SK-N-SH treated with all-trans-retinoic acid at 6 μM for 48 hours (cell line): Measurements from ENCODE around the gene MRRF.

Source experiments
- ATAC-seq: fragments of 200-7000 bp; cut with Tn5 transposase; 3 replicates; pipeline ENCODE4 v1.9.1; 2020; ENCODE audit warnings: mild to moderate bottlenecking, moderate library complexity
- ARNTL ChIP-seq: fragments of 450-650 bp; formaldehyde crosslinking; IDR thresholded peaks from 2 replicates; pipeline ENCODE4 v1.5.0; 2020; ENCODE audit warnings: low read depth, mild to moderate bottlenecking, moderate library complexity, borderline replicate concordance
- CSDC2 ChIP-seq: fragments of 250-450 bp; sonication (Bioruptor Pico); IDR thresholded peaks from 2 replicates; pipeline ENCODE4 v1.5.0; 2020; ENCODE audit warnings: mild to moderate bottlenecking, moderate library complexity
- GLIS3 ChIP-seq: fragments of 250-450 bp; sonication (Bioruptor Pico); IDR thresholded peaks from 2 replicates; pipeline ENCODE4 v1.5.0; 2020; ENCODE audit warnings: mild to moderate bottlenecking, moderate library complexity
- ISL1 ChIP-seq: fragments of 250-450 bp; sonication (Bioruptor Pico); IDR thresholded peaks from 2 replicates; pipeline ENCODE4 v2.1.2; 2022; ENCODE audit warnings: mild to moderate bottlenecking, moderate library complexity
- OSR1 ChIP-seq: fragments of 250-450 bp; sonication (Bioruptor Pico); IDR thresholded peaks from 2 replicates; pipeline ENCODE4 v1.8.0; 2022; ENCODE audit warnings: moderate library complexity, mild to moderate bottlenecking, inconsistent platforms
- PATZ1 ChIP-seq: fragments of 250-450 bp; sonication (Bioruptor Pico); IDR thresholded peaks from 2 replicates; pipeline ENCODE4 v1.8.0; 2020; ENCODE audit warnings: mild to moderate bottlenecking, moderate library complexity, borderline replicate concordance
- POU6F1 ChIP-seq: fragments of 250-450 bp; sonication (Bioruptor Pico); IDR thresholded peaks from 2 replicates; pipeline ENCODE4 v1.8.0; 2021; ENCODE audit warnings: low read depth, mild to moderate bottlenecking, moderate library complexity, borderline replicate concordance
- PPARA ChIP-seq: fragments of 250-450 bp; sonication (Bioruptor Pico); IDR thresholded peaks from 2 replicates; pipeline ENCODE4 v1.5.0; 2020; ENCODE audit warnings: mild to moderate bottlenecking, borderline replicate concordance
- RARB ChIP-seq: fragments of 250-450 bp; sonication (Bioruptor Pico); IDR thresholded peaks from 2 replicates; pipeline ENCODE4 v1.8.0; 2021; ENCODE audit warnings: mild to moderate bottlenecking, moderate library complexity
- SNAI2 ChIP-seq: fragments of 250-450 bp; sonication (Bioruptor Pico); IDR thresholded peaks from 2 replicates; pipeline ENCODE4 v1.5.0; 2020; ENCODE audit warnings: mild to moderate bottlenecking, moderate library complexity
- TOX ChIP-seq: fragments of 250-450 bp; sonication (Bioruptor Pico); IDR thresholded peaks from 2 replicates; pipeline ENCODE4 v1.8.0; 2021; ENCODE audit warnings: mild to moderate bottlenecking, moderate library complexity, borderline replicate concordance
- ZFP3 ChIP-seq: fragments of 250-450 bp; sonication (Bioruptor Pico); IDR thresholded peaks from 2 replicates; pipeline ENCODE4 v1.5.0; 2020; ENCODE audit warnings: mild to moderate bottlenecking, moderate library complexity
- ZFP30 ChIP-seq: fragments of 450-650 bp; formaldehyde crosslinking; IDR thresholded peaks from 2 replicates; pipeline ENCODE4 v1.5.0; 2022; ENCODE audit warnings: mild to moderate bottlenecking, moderate library complexity
- ZNF565 ChIP-seq: fragments of 450-650 bp; formaldehyde crosslinking; conservative IDR thresholded peaks from 2 replicates; pipeline ENCODE4 v1.5.0; 2020; ENCODE audit warnings: low read depth, mild to moderate bottlenecking, moderate library complexity
- ZNF8 ChIP-seq: fragments of 450-650 bp; formaldehyde crosslinking; IDR thresholded peaks from 2 replicates; pipeline ENCODE4 v1.5.0; 2020; ENCODE audit warnings: mild to moderate bottlenecking, moderate library complexity
- TF ChIP-seq, protein P1 (sequence below): fragments of 250-450 bp; sonication (Bioruptor Pico); IDR thresholded peaks from 2 replicates; pipeline ENCODE4 v1.5.0; 2020; ENCODE audit warnings: mild to moderate bottlenecking, moderate library complexity
- TF ChIP-seq, protein P2 (sequence below): fragments of 250-450 bp; sonication (Bioruptor Pico); IDR thresholded peaks from 2 replicates; pipeline ENCODE4 v1.5.1; 2020; ENCODE audit warnings: low read depth, mild to moderate bottlenecking, moderate library complexity
- TF ChIP-seq, protein P3 (sequence below): fragments of 250-450 bp; sonication (Bioruptor Pico); IDR thresholded peaks from 2 replicates; pipeline ENCODE4 v1.5.1; 2021; ENCODE audit warnings: mild to moderate bottlenecking, moderate library complexity

MRRF gene

DNA sequence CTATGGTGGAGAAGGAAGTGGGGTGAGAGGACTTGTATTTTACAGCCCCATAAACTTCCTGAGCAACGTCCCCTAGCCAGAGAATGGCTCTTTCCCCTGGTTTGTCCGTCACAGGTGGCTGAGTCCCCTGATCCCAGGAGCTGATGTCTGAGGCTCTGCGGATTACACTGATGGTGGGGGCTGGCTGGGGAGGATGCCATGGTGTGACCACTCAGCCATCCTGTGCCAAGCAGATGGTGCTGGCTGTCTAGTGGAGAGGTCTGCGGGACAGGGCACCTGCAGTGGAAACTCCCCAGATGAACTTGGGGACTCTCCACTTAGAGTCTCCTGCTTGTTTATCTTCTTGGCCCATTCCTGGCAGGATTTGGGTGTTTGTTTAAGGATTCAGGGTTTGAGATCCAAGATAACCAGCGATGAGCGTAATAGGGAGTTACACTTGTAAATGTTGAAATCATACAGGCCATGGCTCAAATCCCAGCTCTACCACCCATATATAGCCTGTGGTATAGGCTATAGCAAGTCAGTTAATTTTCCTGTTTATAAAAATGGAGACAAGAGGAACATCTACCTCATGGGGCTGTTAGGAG, 101.5 kb downstream of the MRRF start:
- no peak for TF ChIP-seq GLIS3 (CRISPR knock-in tag)
- TF ChIP-seq, protein P1, sequence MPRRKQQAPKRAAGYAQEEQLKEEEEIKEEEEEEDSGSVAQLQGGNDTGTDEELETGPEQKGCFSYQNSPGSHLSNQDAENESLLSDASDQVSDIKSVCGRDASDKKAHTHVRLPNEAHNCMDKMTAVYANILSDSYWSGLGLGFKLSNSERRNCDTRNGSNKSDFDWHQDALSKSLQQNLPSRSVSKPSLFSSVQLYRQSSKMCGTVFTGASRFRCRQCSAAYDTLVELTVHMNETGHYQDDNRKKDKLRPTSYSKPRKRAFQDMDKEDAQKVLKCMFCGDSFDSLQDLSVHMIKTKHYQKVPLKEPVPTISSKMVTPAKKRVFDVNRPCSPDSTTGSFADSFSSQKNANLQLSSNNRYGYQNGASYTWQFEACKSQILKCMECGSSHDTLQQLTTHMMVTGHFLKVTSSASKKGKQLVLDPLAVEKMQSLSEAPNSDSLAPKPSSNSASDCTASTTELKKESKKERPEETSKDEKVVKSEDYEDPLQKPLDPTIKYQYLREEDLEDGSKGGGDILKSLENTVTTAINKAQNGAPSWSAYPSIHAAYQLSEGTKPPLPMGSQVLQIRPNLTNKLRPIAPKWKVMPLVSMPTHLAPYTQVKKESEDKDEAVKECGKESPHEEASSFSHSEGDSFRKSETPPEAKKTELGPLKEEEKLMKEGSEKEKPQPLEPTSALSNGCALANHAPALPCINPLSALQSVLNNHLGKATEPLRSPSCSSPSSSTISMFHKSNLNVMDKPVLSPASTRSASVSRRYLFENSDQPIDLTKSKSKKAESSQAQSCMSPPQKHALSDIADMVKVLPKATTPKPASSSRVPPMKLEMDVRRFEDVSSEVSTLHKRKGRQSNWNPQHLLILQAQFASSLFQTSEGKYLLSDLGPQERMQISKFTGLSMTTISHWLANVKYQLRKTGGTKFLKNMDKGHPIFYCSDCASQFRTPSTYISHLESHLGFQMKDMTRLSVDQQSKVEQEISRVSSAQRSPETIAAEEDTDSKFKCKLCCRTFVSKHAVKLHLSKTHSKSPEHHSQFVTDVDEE (CRISPR knock-in tag), result no peak
- TF ChIP-seq ZNF565, result no peak
- TF ChIP-seq CSDC2, result no peak
- TF ChIP-seq OSR1 (CRISPR knock-in tag), result no peak
- no peak for TF ChIP-seq TOX (CRISPR knock-in tag)
- no peak for ATAC-seq

DNA sequence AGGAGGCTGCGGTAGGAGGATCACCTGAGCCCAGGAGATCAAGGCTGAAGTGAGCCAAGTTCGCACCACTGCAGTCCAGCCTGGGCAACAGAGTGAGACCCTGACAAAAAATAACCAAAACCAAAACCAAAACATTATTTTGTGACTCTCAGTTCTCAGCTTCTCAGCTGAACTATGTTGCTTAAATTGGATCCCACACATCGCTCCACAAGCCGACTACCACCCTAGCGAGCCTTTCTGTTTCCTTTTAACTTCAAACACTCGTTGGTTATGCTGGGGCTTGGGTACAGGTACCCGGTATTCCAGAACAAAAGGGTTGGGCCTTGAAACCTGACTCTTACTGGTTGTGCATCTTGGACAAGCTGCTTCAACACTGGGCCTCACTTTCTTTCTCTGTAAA, 102.4 kb downstream of the MRRF start:
- ATAC-seq, result no peak
- TF ChIP-seq ZNF565 (no peak), TOX (CRISPR knock-in tag) (no peak), CSDC2 (no peak), PATZ1 (CRISPR knock-in tag) (no peak), ZFP3 (CRISPR knock-in tag) (no peak), OSR1 (CRISPR knock-in tag) (no peak), GLIS3 (CRISPR knock-in tag) (no peak), RARB (CRISPR knock-in tag) (no peak)

- ATAC-seq, result no peak
- TF ChIP-seq, protein P2, sequence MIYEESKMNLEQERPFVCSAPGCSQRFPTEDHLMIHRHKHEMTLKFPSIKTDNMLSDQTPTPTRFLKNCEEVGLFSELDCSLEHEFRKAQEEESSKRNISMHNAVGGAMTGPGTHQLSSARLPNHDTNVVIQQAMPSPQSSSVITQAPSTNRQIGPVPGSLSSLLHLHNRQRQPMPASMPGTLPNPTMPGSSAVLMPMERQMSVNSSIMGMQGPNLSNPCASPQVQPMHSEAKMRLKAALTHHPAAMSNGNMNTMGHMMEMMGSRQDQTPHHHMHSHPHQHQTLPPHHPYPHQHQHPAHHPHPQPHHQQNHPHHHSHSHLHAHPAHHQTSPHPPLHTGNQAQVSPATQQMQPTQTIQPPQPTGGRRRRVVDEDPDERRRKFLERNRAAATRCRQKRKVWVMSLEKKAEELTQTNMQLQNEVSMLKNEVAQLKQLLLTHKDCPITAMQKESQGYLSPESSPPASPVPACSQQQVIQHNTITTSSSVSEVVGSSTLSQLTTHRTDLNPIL (CRISPR knock-in tag), result no peak
- TF ChIP-seq ISL1 (CRISPR knock-in tag), result no peak
- no peak for TF ChIP-seq OSR1 (CRISPR knock-in tag)
- no peak for TF ChIP-seq PPARA
- TF ChIP-seq POU6F1 (CRISPR knock-in tag), result no peak
- TF ChIP-seq TOX (CRISPR knock-in tag), result no peak
- no peak for TF ChIP-seq ZNF8 (CRISPR knock-in tag)
- TF ChIP-seq ZNF565, result no peak
- TF ChIP-seq ZFP30 (CRISPR knock-in tag), result no peak
- TF ChIP-seq ZFP3 (CRISPR knock-in tag), result no peak
- TF ChIP-seq, protein P1 (CRISPR knock-in tag), result no peak
- no peak for TF ChIP-seq GLIS3 (CRISPR knock-in tag)
- TF ChIP-seq ARNTL, result no peak
- TF ChIP-seq SNAI2, result no peak
- TF ChIP-seq, protein P3, sequence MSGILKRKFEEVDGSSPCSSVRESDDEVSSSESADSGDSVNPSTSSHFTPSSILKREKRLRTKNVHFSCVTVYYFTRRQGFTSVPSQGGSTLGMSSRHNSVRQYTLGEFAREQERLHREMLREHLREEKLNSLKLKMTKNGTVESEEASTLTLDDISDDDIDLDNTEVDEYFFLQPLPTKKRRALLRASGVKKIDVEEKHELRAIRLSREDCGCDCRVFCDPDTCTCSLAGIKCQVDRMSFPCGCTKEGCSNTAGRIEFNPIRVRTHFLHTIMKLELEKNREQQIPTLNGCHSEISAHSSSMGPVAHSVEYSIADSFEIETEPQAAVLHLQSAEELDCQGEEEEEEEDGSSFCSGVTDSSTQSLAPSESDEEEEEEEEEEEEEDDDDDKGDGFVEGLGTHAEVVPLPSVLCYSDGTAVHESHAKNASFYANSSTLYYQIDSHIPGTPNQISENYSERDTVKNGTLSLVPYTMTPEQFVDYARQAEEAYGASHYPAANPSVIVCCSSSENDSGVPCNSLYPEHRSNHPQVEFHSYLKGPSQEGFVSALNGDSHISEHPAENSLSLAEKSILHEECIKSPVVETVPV, result no peak
- TF ChIP-seq, all 23 proteins: peak for 0
Observed at GRCh38 chr9:122367774-122368460, 103.2 kb downstream of the MRRF start.
